ENCODE results near the gene SORCS3.

DNA sequence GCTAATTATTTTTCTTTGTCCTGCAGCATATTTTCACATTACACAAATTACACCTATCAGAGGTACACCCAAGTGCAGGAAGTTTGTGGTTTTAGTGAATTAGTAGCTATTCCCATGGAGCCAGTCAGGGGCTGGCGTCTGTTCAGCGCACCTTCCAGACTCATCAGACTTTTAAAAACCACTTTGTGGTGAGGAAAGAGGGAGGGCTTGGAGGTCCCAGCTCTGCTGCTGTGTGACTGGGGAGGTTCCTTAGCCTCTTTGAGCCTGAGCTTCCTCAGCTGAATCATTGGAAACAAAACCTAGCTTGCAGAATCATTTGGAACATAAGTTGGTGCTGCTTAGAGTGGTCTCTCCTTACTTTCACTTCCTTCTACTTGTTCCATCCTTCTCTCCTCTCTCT lies 175.4 kb downstream of the SORCS3 start:
- no peak for TF ChIP-seq POLR2AphosphoS5 (IDR thresholded peaks at IDR 0.05; ENCODE audit: low read depth, low read length)
- no peak for TF ChIP-seq POLR2A (IDR thresholded peaks at IDR 0.05; ENCODE audit: low read depth, low read length)
